NCI-H524 treated with DMSO at 0.1 percent for 48 hours (cell line): ENCODE measurements around the gene STARD5.

ENCODE experiments used
- DNase-seq: peaks from one replicate; lab custom pipeline; 2025; lab: John Stamatoyannopoulos, UW

Gene STARD5

DNA sequence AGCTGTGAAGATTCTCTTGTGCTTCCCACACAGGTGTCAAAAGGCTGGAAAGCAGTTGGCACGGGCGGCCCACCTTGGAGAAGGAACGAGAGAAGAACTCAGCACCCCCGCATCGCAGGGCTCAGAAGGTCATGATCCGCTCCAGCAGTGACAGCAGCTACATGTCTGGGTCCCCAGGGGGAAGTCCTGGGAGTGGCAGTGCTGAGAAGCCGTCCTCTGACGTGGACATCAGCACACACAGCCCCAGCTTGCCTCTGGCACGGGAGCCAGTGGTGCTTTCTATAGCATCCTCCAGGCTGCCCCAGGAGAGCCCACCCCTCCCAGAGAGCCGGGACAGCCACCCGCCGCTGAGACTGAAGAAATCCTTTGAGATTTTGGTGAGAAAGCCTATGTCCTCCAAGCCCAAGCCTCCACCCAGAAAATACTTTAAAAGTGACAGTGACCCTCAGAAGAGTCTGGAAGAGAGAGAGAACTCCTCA, 31.4 kb downstream of the STARD5 start:
- no peak for DNase-seq

GRCh38 chr15:81291916-81292522, 31.9 kb downstream of the STARD5 start:
- DNase-seq, result no peak

DNA sequence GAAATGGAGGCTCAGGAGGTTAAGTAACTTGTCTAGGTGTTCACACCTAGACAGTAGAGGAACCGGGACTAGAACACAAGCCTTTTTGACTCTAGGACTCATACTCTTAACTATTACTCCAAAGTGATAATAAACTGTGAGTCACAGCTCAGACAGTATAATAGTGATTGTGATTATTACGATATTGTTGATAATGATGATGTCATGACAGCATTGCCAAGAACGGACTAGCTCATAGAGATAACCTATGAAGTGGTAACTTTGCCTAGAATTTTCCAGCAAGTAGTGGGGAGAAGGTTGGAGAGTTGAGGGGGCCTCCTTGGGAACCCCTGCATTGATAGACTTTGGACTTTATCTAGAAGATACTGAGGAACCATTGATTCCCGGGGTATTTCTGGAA, 34.0 kb downstream of the STARD5 start:
- DNase-seq, result no peak

DNA sequence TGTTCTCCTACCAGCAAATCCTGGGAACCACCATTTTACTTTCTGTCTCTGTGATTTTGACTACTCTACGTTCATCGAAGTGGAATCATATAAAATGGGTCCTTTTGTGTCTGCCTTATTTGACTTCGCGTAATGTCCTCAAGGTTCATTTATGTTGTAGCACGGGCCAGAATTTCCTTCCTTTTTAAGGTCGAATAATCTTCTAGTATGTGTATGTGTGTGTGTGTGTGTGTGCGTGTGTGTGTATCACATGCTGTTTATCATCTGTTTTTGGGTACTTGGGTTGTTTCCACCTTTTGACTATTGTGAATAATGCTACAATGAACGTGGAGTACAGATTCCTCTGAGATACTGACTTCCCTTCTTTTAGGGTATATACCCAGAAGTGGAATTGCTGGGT, 35.3 kb downstream of the STARD5 start:
- no peak for DNase-seq

DNA sequence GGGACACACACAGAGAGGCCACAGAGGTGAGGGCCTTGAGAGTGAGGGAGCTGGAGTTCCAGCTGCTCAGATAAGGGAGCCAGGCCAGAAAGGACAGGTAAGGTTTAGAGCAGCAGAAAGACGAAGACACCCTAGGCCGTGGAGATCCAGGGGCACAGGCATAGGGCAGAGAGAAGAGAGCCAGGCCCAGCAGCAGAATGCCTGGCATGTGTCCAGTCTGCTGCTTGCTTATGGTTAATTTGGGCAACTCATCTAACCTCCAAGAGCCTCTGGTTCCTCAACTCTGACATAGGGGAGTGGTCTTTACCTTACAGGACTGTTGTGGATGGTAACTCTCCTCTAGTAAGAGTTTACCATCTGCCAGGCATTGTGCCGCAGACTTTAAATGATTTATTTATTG, 35.9 kb downstream of the STARD5 start:
- DNase-seq, result no peak

GRCh38 chr15:81286621-81287121, 37.3 kb downstream of the STARD5 start:
- DNase-seq, result no peak

DNA sequence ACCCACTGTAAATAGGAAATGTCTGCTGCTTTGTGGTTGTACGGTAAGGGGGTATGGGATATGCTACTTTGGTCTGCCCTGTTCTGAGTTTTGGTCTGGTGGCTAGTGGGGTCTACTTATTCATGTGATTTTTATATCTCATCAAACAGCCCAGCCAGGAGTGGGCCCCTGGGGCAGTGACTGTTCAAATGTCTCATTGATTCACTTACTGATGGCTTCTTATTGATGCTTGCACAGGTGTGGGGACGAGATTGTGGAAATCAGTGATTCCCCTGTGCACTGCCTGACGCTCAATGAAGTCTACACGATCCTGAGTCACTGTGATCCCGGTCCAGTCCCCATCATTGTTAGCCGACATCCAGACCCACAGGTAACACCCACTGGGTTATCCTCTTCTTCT, 38.5 kb downstream of the STARD5 start:
- DNase-seq, result no peak

DNA sequence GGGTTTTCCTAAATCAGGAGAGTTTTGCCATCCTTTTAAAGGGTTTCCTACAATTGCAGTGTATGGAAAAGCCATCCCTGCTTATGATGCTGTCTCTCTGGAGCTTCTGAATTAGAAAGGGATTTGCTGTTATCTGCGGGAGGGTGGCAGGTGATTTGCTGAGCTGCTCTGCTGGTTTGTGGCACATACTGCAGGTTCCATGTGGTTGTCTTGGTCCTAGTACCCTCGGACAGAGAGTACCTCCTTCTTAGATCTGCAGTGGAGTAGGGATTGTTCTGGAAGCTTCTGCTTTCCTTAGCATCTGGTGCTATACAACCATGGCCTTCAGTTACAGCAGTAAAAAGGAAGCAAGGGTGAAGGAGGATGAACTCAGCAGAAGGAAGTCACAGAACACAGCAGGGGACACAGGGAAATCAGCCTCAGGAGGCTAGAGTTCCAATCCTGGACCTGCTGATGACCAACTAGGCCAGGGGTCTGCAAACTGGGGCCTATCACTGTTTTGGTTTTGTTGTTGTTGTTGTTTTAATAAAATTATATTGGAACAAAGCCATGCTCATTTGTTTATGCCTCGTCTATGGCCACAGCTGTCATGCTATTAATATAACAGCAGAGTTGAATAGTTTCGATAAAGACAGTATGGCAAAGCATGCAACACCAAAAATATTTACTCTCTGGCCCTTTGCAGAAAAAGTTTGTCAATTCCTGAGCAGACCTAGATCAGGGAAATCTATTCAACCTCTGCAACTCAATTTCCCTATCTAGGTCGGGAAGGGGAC, 39.5 kb downstream of the STARD5 start:
- DNase-seq, result no peak

DNA sequence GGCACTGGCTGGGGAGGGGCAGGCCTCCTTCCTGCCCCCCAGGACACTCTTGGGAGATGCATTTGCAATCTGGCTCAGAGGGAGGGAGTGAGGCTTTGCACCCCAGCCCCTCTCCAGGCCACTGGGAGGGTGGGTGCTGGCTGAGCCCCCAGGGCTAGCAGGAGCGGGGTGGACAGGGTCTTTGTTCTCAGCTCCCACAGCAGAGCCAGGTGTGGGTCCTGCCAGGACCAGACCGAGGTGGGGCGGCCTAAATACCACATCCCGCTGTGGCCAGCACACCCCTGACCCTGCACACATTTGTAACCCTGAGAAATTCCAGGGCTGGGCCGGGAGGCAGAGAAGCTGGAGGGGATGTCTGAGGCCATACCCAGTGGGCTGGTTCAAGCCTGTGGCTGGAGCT, 41.0 kb downstream of the STARD5 start:
- DNase-seq, result no peak

DNA sequence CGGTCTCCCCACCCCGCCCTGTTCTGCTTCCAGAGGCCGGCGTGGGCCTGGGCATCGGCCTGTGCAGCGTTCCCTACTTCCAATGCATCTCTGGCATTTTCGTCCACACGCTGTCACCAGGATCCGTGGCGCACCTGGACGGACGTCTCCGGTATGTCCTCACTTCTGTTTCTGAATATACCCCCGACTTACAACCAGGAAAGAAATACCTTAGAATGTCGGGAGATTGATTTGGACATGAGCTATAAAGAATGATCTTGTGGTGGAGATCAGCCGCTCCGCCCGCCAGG, 41.4 kb downstream of the STARD5 start:
- no peak for DNase-seq

- DNase-seq, result no peak
Measured at GRCh38 chr15:81281766-81282605, 42.0 kb downstream of the STARD5 start.

DNA sequence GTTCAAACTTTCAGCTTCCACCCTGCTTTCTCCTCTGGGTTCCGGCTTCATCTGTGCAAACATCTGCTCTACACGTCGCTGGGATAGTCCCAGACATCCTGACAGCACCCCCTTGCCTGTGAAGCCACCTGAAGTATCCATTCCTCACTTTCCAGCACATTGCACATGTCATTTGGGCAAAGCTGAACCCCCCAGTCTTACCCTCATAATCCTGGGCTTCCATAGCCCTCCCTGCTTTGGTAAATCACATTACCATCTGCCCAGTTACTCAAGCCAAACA, 42.5 kb downstream of the STARD5 start:
- DNase-seq, result no peak

DNA sequence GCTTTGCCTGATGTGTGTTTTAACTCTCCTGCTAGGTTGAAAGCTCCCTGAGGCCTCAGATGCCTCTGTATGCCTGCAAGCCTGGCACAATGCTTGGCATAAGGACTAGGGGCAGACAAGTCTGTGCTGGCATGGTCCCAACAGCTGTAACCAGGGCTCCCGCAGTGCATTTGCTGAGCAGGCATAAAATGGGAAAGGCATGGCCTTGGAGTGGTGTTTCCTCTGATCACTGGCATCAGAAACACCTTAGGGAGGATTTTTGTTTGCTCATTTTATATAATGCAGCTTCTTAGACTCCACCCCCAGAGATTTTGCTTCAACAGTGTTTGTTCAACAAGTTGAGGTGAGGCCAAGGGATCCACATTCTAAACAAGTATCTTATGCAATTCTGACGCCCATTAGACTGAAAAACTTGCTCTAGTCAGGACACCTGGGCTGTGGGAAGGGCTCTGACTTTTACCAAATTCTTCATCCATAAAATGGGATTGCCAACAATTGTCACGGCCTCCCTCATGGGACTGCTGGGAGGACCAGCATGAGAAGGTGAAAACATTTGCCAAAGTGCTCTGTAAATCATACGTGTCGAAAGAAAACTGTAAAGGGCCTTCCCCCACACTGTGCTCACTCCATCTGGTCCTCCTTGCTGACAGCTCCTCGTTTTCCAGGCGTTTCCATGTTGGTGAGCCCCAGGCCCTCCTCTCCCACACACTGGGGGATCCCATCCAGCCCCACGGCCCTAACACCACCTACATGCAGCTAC, 43.1 kb downstream of the STARD5 start:
- no peak for DNase-seq

- DNase-seq, result no peak
Measured at GRCh38 chr15:81279621-81280485, 44.1 kb downstream of the STARD5 start.

- DNase-seq, result no peak
Measured at GRCh38 chr15:81278306-81279029, 45.5 kb downstream of the STARD5 start.

- no peak for DNase-seq
Measured at GRCh38 chr15:81277851-81278250, 46.1 kb downstream of the STARD5 start.

DNA sequence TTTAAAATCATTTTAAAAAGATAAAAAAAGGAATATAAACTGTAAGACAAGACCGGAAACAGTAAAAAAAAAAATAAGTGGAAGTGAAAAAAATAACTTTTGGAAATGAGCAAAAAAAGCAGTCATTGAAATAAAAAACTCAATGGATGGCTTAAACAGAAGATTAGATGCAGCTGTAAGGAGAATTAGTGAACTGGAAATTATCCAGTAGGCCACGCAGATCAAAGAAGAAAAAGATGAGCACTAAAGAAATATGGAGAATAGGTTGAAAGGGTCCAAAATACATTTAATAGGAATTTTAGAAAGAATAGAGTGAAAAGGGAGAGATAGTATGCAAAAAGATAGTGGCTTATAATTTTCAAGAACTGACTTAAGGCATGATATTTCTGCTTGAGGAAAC, 47.0 kb downstream of the STARD5 start:
- no peak for DNase-seq

DNA sequence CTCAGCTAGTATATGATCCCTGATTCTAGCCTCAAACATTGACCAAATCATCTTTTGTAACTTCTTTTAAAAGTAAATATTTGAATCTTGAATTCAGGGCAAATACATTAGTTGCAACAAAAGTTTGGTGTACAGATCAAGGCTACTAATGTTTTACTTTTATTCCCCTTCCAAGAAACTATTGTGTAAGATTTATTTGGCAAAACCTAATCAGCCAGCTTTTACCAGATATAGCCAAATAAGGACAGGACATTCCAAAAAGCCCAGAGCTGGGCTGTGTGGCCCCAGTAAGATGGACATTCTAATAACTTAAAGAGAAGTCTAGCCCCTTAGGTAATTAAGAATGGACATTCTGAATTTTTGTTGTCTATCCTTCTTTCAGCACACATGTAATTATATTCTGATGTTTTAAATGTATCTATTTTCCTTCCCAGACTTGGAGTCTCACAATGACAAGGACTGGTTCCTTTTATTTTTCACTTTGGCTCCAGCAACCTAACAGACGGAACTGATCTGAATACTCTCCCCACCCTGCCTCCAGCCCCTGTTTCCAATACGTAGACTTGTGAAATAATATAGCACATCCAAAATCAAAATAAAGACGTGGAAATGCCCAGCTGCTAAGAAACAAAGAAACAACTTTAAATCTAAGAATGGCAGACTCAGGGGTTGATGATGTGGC, 48.1 kb downstream of the STARD5 start:
- DNase-seq, result no peak

- peak; percentile 63 for DNase-seq
Measured at GRCh38 chr15:81274931-81275707, 48.8 kb downstream of the STARD5 start.
